ENCODE results near the gene EIF4E3.

- no peak for TF ChIP-seq POLR2AphosphoS5 (IDR thresholded peaks at IDR 0.05)
- no peak for TF ChIP-seq CTCF (IDR thresholded peaks at IDR 0.05)
- no peak for TF ChIP-seq POLR2A (IDR thresholded peaks at IDR 0.05)
Observed at GRCh38 chr3:71702131-71703024, 22.8 kb downstream of the EIF4E3 start.

All from upper lobe of left lung (tissue), 4 donors.